Nephron progenitor cell (in vitro differentiated cells): ENCODE results near the gene RFX8.

ENCODE experiments used
- DNase-seq: peaks from one replicate; pipeline ENCODE4 v3.0.0; 2021
- H3K27ac Mint-ChIP-seq: 2 replicates; pipeline ENCODE4 v1.8.0; 2021; ENCODE audit warnings: mild to moderate bottlenecking, moderate library complexity, mixed read lengths
- H3K27me3 Mint-ChIP-seq: 2 replicates; pipeline ENCODE4 v1.8.0; 2021; ENCODE audit warnings: mild to moderate bottlenecking, low read depth, mixed read lengths; ENCODE audit not compliant: poor library complexity
- H3K36me3 Mint-ChIP-seq: 2 replicates; pipeline ENCODE4 v1.8.0; 2021; ENCODE audit warnings: low read depth, mixed read lengths
- H3K4me1 Mint-ChIP-seq: 2 replicates; pipeline ENCODE4 v1.8.0; 2021; ENCODE audit warnings: mixed read lengths
- H3K4me3 Mint-ChIP-seq: 2 replicates; pipeline ENCODE4 v1.8.0; 2021; ENCODE audit warnings: mild to moderate bottlenecking, moderate library complexity, mixed read lengths
- H3K9me3 Mint-ChIP-seq: 2 replicates; pipeline ENCODE4 v1.8.0; 2021; ENCODE audit warnings: mild to moderate bottlenecking, moderate library complexity, mixed read lengths
- CTCF ChIP-seq: fragments of 200-600 bp; sonication (generic); IDR thresholded peaks from 2 replicates; pipeline ENCODE4 v1.5.0; 2021; ENCODE audit warnings: antibody characterized with exemption

RFX8 gene

GRCh38 chr2:101368376-101368775 lies 106.5 kb downstream of the RFX8 start:
- Mint-ChIP-seq H3K4me3 (no peak overlapping the region), H3K36me3 (no peaks in the 10 kb centered on the region), H3K27me3 (no peaks in the 10 kb centered on the region), H3K9me3 (peaks cover 3% of the 10 kb centered on the region), H3K4me1 (peaks cover 10% of the 10 kb centered on the region), H3K27ac (no peak overlapping the region)
- DNase-seq, result no peak
- no peak for TF ChIP-seq CTCF

GRCh38 chr2:101367508-101367907 lies 107.4 kb downstream of the RFX8 start:
- peaks cover 10% of the 10 kb centered on the region for H3K4me1 Mint-ChIP-seq
- no peak for DNase-seq
- H3K4me3 Mint-ChIP-seq, result no peak overlapping the region
- no peaks in the 10 kb centered on the region for H3K36me3 Mint-ChIP-seq
- H3K9me3 Mint-ChIP-seq, result peaks cover 3% of the 10 kb centered on the region
- no peaks in the 10 kb centered on the region for H3K27me3 Mint-ChIP-seq
- H3K27ac Mint-ChIP-seq, result no peak overlapping the region
- TF ChIP-seq CTCF, result no peak

DNA sequence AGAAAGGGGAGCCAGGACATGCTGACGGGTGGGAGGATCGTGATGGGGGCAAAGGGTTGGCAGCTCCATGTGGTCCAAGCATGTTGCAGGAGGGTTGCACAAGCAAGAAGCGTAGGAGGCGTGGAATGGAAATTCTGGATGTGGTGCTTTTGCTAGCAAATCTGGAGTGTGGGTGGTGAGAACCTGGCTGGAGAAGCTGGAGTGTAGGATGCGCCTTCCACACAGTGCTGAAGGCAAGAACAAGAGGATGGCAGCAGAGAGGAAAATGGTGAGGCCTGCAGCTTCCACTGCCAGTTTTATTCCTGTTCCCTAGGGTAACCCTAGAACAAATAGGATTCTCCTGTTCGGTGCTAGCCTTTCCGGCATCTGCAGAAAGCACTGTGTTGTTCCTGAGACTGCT lies 110.0 kb downstream of the RFX8 start:
- no peak for DNase-seq
- no peak overlapping the region for H3K27ac Mint-ChIP-seq
- no peak overlapping the region for H3K4me3 Mint-ChIP-seq
- no peak for TF ChIP-seq CTCF
- H3K4me1 Mint-ChIP-seq, result no peaks in the 10 kb centered on the region
- no peaks in the 10 kb centered on the region for H3K9me3 Mint-ChIP-seq
- no peaks in the 10 kb centered on the region for H3K27me3 Mint-ChIP-seq
- no peaks in the 10 kb centered on the region for H3K36me3 Mint-ChIP-seq

DNA sequence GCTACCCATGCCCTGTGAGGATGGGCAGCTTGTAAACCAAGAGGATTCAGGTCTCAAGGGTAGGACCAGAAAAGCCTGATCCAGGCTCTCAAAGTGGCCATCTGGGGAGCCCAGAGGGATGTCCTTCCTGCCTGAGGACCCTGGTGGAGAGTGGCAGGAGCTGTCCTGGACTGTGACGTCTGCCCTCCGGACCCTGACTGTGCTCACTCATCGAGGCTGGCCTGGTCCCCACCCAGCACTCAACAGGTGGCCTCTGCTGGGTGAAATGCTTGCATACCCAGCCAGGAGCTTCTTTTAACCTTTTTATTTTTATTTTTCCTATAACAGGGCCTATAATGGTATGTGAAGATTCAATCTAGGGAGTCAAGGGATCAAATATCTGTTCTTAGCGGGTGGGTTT lies 112.1 kb downstream of the RFX8 start:
- Mint-ChIP-seq H3K36me3 (no peaks in the 10 kb centered on the region), H3K4me1 (no peaks in the 10 kb centered on the region), H3K9me3 (no peaks in the 10 kb centered on the region), H3K27me3 (no peaks in the 10 kb centered on the region), H3K4me3 (no peak overlapping the region), H3K27ac (no peak overlapping the region)
- no peak for TF ChIP-seq CTCF
- DNase-seq, result no peak

GRCh38 chr2:101362316-101362715 lies 112.6 kb downstream of the RFX8 start:
- no peak overlapping the region for H3K27ac Mint-ChIP-seq
- H3K9me3 Mint-ChIP-seq, result no peaks in the 10 kb centered on the region
- H3K27me3 Mint-ChIP-seq, result no peaks in the 10 kb centered on the region
- H3K4me1 Mint-ChIP-seq, result no peaks in the 10 kb centered on the region
- no peak for DNase-seq
- no peaks in the 10 kb centered on the region for H3K36me3 Mint-ChIP-seq
- no peak for TF ChIP-seq CTCF
- H3K4me3 Mint-ChIP-seq, result no peak overlapping the region

GRCh38 chr2:101361522-101361921 lies 113.4 kb downstream of the RFX8 start:
- DNase-seq, result no peak
- no peak for TF ChIP-seq CTCF
- Mint-ChIP-seq H3K4me1 (no peaks in the 10 kb centered on the region), H3K36me3 (no peaks in the 10 kb centered on the region), H3K27me3 (no peaks in the 10 kb centered on the region), H3K9me3 (no peaks in the 10 kb centered on the region), H3K4me3 (no peak overlapping the region), H3K27ac (no peak overlapping the region)
